ENCODE data around the gene TLR9. TPM values are rescaled to one million over a fixed set of nuclear protein-coding genes. Genes with fewer than 3 reads are reported as not detected.

Gene TLR9
- total RNA-seq, 1 experiment from 2014 or later = not detected

GRCh38 chr3:52176951-52177700, 48.3 kb downstream of the TLR9 start:
- DNase-seq = no peak

DNA sequence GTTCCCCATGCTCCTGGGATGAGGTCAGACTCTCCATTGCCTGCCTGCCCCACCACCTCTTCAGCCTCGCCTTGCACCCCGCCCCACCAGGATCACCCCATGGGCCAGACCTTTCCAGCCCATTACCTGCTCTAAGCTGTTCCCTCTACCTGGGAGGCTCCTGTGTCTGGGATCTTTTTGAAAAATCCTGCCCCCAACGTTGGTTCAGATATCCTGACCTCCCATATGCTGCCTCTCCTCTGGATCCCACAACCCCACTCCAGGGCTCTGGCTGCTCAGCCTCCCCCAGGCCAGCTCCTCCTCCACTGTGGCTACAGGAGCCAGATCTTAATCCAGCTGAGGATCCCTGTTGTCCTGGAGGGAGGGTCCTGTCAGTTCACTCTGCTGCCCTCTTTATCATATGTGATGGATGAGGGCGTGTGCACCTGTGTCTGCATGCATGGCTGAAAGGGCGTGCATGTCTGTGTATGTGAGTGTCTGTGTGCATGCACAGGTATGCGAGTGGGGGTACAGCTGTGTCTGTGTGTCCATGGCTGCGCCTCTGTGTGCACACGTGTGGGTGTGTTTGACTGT, 49.2 kb downstream of the TLR9 start:
- BruUV-seq (replicated peaks) = no TSS peak
- Histone ChIP-seq H3F3A (ENCODE audit: low read length, unreplicated experiment) (no peaks in the 10 kb centered on the region), H4K20me1 (ENCODE audit: low read length) (no peaks in the 10 kb centered on the region), H3K4me1 (ENCODE audit: insufficient read depth, low read length) (peaks cover 14% of the 10 kb centered on the region), H3K36me3 (ENCODE audit: low read depth, low read length) (no peaks in the 10 kb centered on the region), H3K27me3 (ENCODE audit: low read length) (no peaks in the 10 kb centered on the region), H3K4me2 (ENCODE audit: low read length) (no peak overlapping the region), H2AFZ (ENCODE audit: low read length) (no peak overlapping the region), H3K9ac (ENCODE audit: low read length) (no peak overlapping the region), H3K9me2 (replicated peaks; ENCODE audit: low read length) (no peaks in the 10 kb centered on the region), H3K4me3 (ENCODE audit: low read length) (no peak overlapping the region), H3K27ac (ENCODE audit: low read length) (no peak overlapping the region), H3K9me3 (ENCODE audit: low read length) (no peaks in the 10 kb centered on the region), H3K79me2 (ENCODE audit: low read length) (no peaks in the 10 kb centered on the region)
- intact Hi-C loops (cut with micrococcal nuclease) = no loop called here
- DNase-seq (no peak), ATAC-seq (no peak)
- CTCF ChIA-PET = no interaction called here
- POLR2A ChIA-PET (ENCODE audit: unreplicated experiment) = no interaction called here
- TF ChIP-seq, protein P1, sequence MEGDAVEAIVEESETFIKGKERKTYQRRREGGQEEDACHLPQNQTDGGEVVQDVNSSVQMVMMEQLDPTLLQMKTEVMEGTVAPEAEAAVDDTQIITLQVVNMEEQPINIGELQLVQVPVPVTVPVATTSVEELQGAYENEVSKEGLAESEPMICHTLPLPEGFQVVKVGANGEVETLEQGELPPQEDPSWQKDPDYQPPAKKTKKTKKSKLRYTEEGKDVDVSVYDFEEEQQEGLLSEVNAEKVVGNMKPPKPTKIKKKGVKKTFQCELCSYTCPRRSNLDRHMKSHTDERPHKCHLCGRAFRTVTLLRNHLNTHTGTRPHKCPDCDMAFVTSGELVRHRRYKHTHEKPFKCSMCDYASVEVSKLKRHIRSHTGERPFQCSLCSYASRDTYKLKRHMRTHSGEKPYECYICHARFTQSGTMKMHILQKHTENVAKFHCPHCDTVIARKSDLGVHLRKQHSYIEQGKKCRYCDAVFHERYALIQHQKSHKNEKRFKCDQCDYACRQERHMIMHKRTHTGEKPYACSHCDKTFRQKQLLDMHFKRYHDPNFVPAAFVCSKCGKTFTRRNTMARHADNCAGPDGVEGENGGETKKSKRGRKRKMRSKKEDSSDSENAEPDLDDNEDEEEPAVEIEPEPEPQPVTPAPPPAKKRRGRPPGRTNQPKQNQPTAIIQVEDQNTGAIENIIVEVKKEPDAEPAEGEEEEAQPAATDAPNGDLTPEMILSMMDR (conservative IDR thresholded peaks at IDR 0.05; ENCODE audit: low read depth, low read length) = no peak
- TF ChIP-seq EZH2 (IDR thresholded peaks at IDR 0.05; ENCODE audit: low read length, unreplicated experiment) (no peak), EZH2phosphoT487 (IDR thresholded peaks at IDR 0.05; ENCODE audit: borderline replicate concordance, low read length) (no peak)

More at GRCh38 chr3:52176951-52177700, 48.3 kb downstream of the TLR9 start:
- ATAC-seq = no peak
- Histone ChIP-seq H3K9me3 (ENCODE audit: low read length) (no peaks in the 10 kb centered on the region), H2AFZ (ENCODE audit: low read length) (no peak overlapping the region), H3K27ac (ENCODE audit: low read length) (no peak overlapping the region), H4K20me1 (ENCODE audit: low read length) (no peaks in the 10 kb centered on the region), H3K4me2 (ENCODE audit: low read length) (no peak overlapping the region), H3K4me3 (ENCODE audit: low read length) (no peak overlapping the region), H3K79me2 (ENCODE audit: low read length) (no peaks in the 10 kb centered on the region), H3F3A (ENCODE audit: low read length, unreplicated experiment) (no peaks in the 10 kb centered on the region), H3K36me3 (ENCODE audit: low read depth, low read length) (no peaks in the 10 kb centered on the region), H3K9ac (ENCODE audit: low read length) (no peak overlapping the region), H3K9me2 (replicated peaks; ENCODE audit: low read length) (no peaks in the 10 kb centered on the region), H3K27me3 (ENCODE audit: low read length) (no peaks in the 10 kb centered on the region), H3K4me1 (ENCODE audit: insufficient read depth, low read length) (peaks cover 5% of the 10 kb centered on the region)
- ChIA-PET CTCF (no interaction called here), POLR2A (ENCODE audit: unreplicated experiment) (no interaction called here)
- TF ChIP-seq EZH2phosphoT487 (IDR thresholded peaks at IDR 0.05; ENCODE audit: borderline replicate concordance, low read length) (no peak), EZH2 (IDR thresholded peaks at IDR 0.05; ENCODE audit: low read length, unreplicated experiment) (no peak)
- TF ChIP-seq, protein P1 (conservative IDR thresholded peaks at IDR 0.05; ENCODE audit: low read depth, low read length) = no peak
- intact Hi-C loops (cut with micrococcal nuclease) = no loop called here
- BruUV-seq (replicated peaks) = no TSS peak
